GM04503 (cell line): Measurements from ENCODE around the gene KCNAB2.

ENCODE experiments used
- DNase-seq: peaks from one replicate; pipeline ENCODE4 v3.0.0-alpha.2; 2012; ENCODE audit warnings: low read depth

The KCNAB2 gene

DNA sequence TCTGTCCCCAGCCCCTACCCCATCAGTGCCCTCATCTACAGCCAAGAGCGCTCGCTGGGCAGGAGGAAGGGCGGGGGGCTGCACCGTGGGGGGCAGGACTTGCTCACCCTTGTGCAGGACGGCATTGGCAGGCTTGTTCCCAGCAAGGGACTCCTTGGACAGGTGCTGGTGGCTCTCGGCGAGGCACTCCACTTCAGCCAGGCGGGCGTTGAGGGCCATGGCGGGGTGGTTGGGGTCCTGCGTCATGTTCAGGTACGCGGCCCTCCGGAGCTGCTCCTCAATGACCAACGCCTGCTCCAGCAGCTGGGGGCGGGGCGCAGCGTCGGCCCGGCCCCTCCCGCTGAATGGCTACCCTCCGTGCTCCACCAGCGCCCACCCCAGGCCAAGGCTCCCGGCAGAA lies 64.0 kb downstream of the KCNAB2 start:
- DNase-seq: no peak

DNA sequence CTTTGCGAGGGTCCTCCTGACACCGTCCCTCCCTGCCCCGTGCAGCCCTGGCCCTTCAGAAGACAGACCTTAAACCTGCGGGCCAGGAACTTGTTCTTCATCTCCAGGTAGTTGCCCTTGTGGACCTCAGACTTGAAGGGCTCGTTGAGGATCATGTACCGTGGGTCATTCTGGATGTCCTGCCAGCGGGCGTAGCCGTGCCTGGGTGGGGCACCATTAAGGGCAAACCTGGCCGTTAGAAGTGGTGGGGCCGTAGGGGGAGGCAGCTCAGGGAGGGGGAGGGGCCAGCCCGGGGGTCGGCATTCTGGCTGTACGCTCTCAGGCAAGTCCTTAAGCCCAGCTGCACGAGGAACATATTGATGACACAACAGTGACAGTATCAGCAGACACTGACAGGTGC lies 64.6 kb downstream of the KCNAB2 start:
- DNase-seq: no peak

DNA sequence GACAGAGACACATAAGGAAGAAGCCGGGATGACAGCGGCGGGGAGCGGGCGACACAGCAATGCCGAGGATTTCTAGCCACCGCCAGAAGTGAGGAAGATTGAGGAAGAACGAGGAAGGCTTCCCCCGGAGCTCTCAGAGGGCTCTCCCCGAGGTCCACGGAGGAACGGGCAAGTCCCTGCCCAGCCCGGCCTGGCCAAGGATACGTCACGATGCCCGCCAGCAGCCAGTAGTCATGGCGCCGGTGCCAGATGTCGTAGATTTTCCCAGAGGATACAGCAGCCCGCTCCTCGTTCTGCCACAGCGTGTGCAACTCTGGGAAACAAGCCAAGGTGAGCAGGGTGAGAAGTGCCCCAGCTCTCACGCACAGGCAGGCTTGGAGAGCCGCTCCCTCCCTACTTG lies 65.9 kb downstream of the KCNAB2 start:
- no peak for DNase-seq

DNA sequence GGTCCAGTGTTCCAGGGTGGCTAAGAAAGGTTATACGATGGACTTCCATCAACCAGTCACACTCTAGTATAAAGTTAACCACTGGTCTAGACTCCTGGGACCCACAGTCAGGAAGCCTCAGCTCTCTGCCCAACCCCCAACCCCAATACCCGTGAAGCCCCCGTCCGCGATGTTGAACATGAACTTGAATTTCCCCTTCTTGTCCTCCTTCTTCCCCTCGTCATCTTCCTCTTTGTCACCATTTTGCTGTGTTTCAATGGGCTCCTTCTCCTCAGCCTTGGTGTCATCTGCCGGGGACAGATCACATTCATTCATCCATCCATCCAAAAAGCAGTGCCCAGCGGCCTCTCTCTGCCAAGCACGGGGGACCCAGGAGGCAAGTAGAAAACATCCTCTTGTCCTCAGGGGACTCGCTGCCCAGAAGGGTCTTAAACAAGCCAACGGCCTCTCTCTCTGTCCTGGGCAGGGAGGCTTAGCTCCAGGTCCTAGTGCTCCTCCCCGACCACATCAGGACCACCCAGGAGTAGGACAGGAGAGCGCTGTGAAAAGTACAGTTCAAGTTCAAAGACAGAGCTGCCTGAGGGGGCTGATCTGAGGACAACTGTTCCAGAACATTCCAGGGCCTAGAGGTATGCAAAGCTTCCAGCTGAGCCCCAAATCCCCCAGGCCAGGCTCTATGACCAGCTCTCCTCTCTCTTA lies 66.5 kb downstream of the KCNAB2 start:
- no peak for DNase-seq

DNA sequence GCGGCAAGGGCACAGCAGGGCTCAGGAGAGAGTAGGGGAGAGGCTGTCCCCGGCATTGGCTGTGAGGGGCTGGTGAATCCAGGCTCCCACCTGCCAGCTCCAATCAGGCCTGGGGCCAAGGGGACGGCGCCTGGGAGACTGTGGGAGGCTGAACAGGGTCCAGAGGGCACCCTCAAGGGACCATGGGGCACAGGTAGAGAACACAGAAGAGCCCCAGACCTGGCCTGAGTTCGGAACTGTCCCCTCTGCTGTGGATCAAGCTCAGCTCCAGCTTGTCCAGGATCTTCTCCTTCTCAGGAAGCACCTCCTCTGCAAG lies 67.0 kb downstream of the KCNAB2 start:
- no peak for DNase-seq

DNA sequence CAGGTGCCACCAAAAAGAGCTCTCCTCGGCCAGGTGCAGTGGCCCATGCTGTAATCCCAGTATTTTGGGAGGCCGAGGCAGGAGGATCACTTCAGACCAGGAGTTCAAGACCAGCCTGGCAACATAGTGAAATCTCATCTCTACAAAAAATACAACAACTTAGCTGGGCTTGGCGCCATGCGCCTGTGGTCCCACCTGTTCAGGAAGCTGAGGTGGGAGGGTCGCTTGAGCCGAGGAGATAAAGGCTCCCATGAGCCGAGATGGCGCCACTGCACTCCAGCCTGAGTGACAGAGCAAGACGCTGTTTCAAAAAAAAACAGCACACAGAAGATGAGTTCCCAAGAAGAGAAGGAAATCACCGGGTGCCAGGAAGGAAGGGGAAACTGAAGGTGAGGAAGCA lies 67.4 kb downstream of the KCNAB2 start:
- no peak for DNase-seq

DNA sequence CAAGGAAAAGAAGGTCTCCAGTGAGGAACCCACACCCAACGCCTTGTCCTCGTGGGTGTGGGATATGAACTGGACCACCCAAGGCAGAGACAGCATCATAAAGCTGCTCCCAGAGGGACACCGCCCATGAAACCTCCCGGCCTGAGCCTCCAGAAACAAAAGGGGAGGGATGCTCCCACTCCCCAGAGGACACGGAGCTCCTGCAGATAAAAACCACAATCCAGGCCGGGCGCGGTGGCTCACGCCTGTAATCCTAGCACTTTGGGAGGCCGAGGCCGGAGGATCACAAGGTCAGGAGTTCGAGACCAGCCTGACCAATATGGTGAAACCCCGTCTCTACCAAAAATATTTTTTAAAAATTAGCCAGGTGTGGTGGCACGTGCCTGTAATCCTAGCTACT lies 68.1 kb downstream of the KCNAB2 start:
- no peak for DNase-seq

DNA sequence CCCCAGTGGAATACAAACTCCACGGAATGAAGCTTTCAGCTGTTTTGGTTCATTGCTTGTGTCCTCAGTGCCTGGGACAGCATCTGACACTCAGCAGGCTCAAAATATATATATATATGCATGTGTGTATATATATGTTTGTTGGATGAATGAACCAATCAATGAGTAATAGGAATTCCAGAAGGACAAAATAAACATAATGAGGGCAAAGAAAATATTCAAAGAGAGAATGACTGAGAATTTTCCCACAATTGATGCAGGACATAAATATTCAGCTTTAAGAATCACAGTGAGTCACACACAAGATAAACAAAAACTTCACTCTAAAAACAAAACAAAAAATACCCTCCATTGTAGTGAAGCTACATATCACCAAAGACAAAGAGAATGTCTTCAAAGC lies 70.4 kb downstream of the KCNAB2 start:
- DNase-seq: peak; percentile 23

DNA sequence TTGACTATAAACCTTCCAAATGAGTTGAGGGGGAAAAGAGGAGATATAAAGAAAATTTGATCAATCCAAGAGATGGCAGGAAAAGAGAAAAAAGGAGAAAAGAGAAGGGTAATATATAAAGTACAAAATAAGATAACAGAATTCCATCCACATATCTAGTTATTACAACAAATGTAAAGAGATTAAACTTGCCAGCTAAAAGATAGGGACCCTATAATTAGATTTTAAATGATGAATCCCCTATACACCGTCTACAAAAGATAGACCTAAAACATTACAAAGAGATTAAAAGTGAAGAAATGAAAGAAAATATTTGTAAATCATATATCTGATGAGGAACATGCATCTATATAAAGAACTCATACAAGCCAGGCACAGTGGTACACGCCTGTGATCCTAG lies 71.4 kb downstream of the KCNAB2 start:
- no peak for DNase-seq

DNA sequence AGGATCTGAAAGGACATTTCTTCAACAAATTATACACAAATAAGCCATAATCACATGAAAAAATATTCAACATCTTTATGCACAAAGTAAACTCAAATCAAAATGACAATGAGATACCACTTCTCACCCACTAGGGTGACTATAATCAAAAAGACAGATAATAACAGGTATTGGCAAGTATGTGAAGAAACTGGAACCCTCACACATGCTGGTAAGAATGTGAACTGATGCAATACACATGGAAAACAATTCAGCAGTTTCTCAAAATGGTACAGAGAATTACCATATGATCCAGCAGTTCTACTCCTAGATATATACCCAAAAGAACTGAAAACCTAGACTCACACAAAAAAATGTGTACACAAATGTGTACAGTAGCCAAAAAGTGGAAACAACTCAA lies 71.9 kb downstream of the KCNAB2 start:
- DNase-seq: no peak

DNA sequence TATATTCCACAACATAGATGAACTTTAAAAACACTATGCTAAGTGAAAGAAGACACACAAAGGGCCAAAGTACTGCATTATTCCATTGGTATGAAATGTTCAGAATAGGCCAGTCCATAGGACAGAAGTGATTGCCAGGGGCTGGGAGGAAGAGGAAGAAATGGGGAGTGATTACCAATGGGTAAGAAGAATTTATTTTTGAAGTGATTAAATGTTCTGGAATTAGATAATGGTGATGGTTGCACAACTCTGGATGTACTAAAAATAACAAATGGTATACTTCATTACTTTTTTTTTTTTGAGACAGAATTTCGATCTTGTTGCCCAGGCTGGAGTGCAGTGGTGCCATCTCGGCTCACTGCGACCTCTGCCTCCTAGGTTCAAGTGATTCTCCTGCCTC lies 72.7 kb downstream of the KCNAB2 start:
- peak; percentile 24 for DNase-seq

DNA sequence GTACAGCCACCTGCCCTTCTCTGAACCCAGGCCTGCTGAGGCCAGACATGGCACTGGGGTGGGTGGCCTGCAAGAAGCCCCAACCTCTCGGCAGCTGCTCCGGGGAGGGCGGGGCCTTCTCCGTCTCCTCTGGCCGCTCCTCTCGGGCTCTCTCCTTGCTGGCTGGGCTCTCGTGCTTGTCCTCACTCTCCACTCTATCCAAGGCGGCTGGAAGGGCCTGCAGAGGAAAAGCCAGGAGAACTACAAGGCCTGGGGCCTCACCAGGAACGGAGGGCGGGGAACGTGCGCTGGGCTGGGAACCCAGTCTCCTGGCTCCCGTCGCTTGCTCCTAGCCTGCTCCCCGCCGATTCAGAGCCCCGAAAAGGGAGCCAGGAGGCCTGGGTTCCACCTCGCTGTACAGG lies 75.3 kb downstream of the KCNAB2 start:
- no peak for DNase-seq

DNA sequence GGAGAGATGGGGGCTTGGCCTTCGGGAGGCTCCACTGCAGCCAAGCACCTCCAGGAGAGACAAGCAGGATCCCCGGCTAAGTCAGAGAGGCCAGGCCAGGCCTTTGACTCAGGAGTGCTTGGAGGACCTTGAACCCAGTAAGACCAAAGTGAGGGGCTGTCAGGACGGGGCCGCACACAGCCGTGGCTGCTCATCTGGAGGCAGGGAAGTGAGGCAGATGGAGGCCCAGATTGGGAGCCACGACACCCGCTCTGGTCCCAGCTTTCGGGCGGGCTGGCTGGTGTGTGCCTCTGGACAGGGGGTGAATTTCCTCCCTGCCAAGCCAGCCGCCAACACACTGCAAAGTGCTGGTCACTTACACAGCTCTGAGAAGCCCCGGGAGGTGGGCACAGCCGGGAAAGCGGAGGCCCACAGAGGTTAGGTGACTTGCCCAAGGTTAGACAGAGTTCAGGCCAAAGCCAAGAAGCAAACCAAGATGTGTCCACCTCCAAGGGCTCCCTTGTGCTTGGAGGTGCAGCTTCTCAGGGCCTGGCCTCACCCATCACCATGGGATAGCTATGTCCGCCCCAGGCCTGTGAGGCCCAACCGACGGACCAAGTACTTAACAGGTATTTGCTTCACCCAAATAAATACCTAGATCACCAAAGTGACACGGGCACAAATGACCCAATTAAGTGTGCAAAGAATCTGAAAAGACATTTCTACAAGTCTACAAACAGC lies 76.1 kb downstream of the KCNAB2 start:
- DNase-seq: no peak

DNA sequence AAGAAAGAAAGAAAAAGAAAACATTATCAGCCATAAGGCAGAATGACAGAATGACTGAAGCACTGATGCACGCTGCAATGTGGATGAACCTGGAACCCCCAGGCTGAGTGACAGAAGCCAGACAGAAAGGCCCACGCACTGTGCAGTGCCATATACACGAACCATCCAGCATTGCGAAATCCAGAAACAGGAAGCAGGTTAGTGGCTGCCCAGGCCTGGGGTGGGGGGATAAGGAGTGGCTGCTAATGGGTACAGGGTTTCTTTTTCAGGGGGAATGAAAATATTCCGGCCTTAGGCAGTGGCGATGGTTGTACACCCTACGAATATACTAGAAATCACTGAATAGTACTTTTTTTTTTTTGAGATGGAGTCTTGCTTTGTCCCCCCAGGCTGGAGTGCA lies 77.4 kb downstream of the KCNAB2 start:
- no peak for DNase-seq

DNA sequence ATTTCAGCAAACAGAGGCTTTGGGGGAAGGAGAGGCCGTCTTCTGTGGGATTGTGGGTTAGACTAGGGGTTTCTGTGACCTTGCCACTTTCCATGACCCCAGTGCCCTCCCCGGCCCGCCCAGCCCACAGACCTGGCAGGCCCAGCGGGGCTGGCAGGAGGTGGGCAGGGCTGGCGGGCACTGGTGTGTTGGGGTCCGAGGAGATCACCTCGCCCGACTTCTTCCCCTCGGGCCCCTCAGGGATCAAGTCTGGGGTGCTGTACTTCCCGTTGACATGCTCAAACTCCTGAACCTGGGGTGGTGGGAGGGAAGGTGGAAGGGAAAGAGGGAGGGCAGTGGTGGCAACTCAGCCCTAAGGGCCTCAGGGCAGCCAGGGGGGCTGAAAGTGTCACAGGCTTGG lies 78.1 kb downstream of the KCNAB2 start:
- DNase-seq: no peak

DNA sequence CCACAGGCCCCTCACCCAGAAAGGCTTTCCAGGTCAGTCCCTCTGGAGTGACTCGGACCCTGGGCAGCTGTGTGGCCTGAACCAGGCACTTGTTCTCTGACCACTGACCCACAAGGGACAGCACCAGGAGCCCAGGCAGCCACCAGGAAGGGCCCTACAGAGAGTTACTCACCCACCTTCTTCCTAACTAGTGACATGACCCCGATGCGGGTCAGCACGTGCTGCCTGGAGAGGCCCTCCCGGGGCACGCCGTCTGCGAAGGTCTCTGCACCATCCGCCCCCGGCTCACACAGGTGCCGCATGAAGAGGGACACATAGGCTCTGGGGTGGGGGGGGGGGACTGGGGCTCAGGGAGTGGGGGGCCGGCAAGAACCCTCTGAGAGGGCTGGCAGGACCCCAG lies 78.7 kb downstream of the KCNAB2 start:
- DNase-seq: no peak

DNA sequence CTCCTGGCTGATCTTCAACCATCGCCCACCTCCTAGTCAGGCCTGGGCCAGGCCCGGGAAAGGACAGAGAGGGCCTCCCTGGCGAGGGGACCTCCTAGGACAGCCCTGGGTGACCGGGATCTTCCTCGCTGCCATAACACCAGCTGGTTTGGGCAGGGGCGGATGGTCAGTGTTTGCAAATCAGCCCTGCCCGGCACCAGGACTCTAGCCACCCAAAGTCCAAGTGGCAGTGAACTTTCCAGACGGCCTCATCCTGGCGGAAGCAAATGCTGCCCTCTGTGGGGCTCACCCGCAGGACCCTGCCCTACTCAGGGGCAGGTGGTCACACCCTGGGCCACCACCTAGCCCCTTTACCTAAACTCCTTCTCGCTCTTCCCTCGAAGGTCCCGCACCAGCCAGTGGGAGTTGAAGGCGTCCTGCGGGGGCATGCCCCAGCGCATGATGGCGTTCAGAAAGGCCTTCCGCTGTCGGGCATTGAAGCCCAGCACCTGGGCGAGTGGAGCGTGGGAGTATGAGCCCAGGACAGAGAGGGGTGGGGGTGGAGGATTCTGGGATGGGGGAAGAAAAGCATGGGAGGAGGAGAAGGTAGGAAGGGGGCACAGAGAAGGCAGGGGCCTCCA lies 79.2 kb downstream of the KCNAB2 start:
- no peak for DNase-seq

DNA sequence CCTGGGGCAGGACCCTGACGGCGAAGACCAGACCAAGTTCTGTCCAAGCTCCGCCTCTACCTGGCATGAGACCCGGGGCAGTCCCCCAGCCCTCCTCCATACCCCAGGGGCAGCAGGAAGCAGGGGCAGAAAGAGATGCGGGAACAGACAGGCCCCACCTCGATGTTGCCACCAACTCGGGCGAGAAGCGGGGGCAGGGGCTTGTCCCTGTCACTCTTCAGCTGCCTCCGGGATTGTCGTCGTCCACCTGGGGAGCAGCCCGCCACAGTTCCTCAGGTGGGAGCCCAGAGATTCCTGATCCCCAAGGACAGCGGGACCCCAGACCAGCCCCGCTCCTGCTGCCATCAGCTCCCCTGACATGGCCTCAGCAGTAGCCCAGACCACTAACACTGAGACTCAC lies 79.7 kb downstream of the KCNAB2 start:
- no peak for DNase-seq

DNA sequence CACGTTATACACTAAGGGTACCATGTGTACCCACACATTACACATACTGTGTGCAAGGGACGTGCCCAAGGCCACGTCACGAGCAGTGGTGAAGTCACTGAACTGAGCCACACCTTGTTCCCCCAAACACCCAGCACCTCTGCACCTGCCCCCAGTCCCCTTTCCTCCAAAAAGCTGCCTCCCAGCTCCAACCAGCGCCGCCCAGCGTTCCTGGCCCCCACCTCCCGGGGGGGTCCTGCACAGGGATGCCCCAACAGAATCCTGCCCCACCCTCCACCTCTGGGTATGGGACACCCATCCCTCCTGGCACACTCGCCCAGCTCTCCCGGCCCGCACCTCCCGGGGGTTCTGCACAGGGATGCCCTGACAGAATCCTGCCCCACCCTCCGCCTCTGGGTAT lies 80.3 kb downstream of the KCNAB2 start:
- DNase-seq: no peak

DNA sequence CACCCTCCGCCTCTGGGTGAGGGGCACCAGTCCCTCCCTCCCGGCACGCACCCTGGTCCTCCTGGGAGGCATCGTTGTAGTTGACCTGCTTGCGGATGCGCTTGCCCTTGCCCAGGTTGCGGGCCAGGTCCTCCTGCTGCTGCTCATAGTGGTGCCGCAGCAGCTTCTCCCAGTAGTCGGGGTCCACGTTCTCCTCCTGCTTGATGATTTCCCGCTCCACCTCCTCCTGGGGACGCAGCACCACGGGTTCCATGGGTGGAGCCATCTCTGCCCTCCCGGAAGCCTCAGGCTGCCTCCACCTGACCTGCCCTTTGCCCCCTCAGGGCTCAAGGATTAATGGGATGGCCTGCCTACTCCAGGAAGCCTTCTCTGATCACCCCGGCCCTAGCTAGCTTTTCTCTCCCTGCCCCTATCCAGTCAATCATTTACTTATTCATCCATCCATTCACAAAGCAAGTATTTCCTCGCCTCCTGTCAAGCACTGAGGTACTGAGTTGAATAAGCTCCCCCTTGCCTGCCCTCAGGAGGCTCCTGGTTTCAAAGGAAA lies 80.9 kb downstream of the KCNAB2 start:
- DNase-seq: no peak

DNA sequence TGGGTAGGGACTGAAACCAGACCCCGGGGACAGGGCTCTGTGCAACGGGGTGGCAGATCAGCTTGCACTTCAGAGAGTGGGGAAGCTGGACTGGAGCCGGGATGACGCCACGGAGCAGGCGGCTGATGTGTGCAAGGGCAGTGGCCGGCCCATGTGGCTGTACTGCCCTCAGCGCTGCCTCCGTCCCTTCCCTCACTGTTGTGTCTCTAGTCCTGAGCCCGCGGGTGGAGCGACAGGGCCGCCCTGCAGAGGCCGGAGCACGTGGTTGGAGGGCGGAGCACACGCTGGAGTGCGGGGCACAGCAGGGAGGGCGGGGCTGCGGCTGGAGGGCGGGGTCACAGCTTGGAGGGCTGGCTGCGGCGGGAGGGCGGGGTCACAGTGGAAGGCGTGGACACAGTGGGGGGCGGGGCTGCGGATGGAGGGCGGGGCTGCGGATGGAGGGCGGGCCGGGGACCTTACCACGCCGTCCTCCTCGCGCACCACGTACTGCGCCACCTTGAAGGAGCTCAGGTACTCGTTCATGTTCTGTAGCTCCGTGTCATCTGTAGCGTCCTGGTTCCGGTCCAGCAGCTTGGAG lies 82.0 kb downstream of the KCNAB2 start:
- DNase-seq: no peak

DNA sequence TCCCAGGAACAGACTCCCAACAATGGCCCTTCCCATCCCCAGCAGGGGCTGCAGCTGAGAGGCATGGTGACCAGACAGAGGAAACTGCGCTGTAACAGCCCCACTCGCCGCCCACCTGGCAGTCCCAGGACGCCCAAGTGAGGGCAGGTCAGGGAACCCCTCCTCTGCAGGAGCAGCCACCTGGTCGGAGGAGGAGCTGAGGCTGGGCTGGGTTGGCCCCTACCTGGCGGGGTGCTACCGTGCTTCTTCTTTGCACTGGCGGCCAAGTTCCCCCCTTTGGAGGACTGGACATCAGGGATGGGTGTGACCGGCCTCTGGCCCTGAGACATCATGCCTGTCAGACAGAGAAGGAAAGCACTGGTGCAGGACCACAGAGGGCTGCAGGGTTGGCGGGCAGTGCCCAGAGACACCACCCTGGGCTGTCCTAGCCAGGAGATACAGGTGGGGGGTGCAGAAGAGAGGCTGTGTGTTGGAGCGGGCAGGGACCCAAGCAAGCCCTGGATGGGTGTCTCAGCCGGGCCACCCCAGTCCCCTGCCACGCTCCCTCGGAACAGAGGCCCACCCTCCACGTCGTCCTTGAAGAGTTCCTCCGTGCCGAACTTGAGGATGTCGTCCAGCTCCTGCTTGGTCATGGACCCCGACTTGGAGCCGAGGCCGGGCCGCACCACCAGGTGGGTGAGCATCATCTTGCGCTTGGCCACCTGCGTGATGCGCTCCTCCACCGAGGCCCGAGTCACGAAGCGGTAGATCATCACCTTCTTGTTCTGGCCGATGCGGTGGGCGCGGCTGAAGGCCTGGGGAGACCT lies 82.8 kb downstream of the KCNAB2 start:
- no peak for DNase-seq
